GM12878 (cell line): ENCODE measurements around the gene OSTN.
"Not testable (repeated sequence)": the region's sequence is repeated elsewhere in the genome, so short reads cannot be mapped to it uniquely, and the experiment has no call there.

Source experiments
- CTCF ChIP-seq, 3 experiments: IDR thresholded peaks in 2 of 3; conservative IDR thresholded peaks in 1 of 3; 2 replicates each; pipeline ENCODE4 v1.5.1; 2011; ENCODE audit warnings: low read depth in 3 of 3, low read length in 3 of 3, mild to moderate bottlenecking in 3 of 3, control low read depth in 2 of 3, moderate library complexity in 2 of 3, inconsistent platforms in 1 of 3, mixed read lengths in 1 of 3; ENCODE audit not compliant: control insufficient read depth in 2 of 3, insufficient read depth in 1 of 3; ENCODE audit errors: extremely low read depth in 1 of 3
- POLR2AphosphoS5 ChIP-seq: IDR thresholded peaks from 2 replicates; pipeline ENCODE4 v1.6.1; 2011; ENCODE audit warnings: mild to moderate bottlenecking, low read length, inconsistent platforms

- TF ChIP-seq POLR2AphosphoS5; CTCF (IDR thresholded peaks at IDR 0.05 in 2 of 3, conservative IDR thresholded peaks at IDR 0.05 in 1 of 3; ENCODE audit: control insufficient read depth in 2 of 3, extremely low read depth in 1 of 3, insufficient read depth in 1 of 3, low read depth in 3 of 3, low read length in 3 of 3): not testable (repeated sequence)
Observed at GRCh38 chr3:191192270-191192669, 6.8 kb upstream of the OSTN start.
